ENCODE data around the gene IGF2R. TPM values are rescaled to one million over a fixed set of nuclear protein-coding genes. Genes with fewer than 3 reads are reported as not detected.

Gene IGF2R
- total RNA-seq, 2 donors from 2014 or later = 50.8 TPM

- intact Hi-C loops (cut with DNase I) = no loop called here
- Histone ChIP-seq H3K4me3 (no peak overlapping the region), H3K9me3 (no peaks in the 10 kb centered on the region), H3K36me3 (replicated peaks in 1 of 2; ENCODE audit: insufficient read depth in 1 of 2, low read depth in 2 of 2) (peaks cover 0 to 16% of the 10 kb centered on the region in 2 donors), H3K27me3 (no peaks in the 10 kb centered on the region), H3K4me1 (no peaks in the 10 kb centered on the region), H3K27ac (no peak overlapping the region)
- ATAC-seq (no peak), DNase-seq (no peak)
- WGBS, 2 donors = 87% methylated on average over 7 of the region's 7 CpGs
- TF ChIP-seq CTCF (IDR thresholded peaks at IDR 0.05) (no peak), POLR2A (IDR thresholded peaks at IDR 0.05) (no peak)
These were observed 134.9 kb downstream of the IGF2R start for GRCh38 chr6:160103825-160104100.

GRCh38 chr6:160104821-160105517 lies 136.1 kb downstream of the IGF2R start:
- Histone ChIP-seq H3K36me3 (replicated peaks in 1 of 2; ENCODE audit: insufficient read depth in 1 of 2, low read depth in 2 of 2) (peaks cover 0 to 16% of the 10 kb centered on the region in 2 donors), H3K4me1 (no peaks in the 10 kb centered on the region), H3K27me3 (no peaks in the 10 kb centered on the region), H3K27ac (no peak overlapping the region), H3K4me3 (no peak overlapping the region), H3K9me3 (no peaks in the 10 kb centered on the region)
- no peak for ATAC-seq
- no peak for DNase-seq
- 93 to 94% methylated on average over 20 of the region's 20 CpGs for WGBS, 2 donors
- intact Hi-C loops (cut with DNase I) = no loop called here
- TF ChIP-seq POLR2A (IDR thresholded peaks at IDR 0.05) (no peak), CTCF (IDR thresholded peaks at IDR 0.05) (no peak)

GRCh38 chr6:160106010-160106409 lies 137.1 kb downstream of the IGF2R start:
- WGBS, 2 donors = 94% methylated on average over 14 of the region's 14 CpGs
- Histone ChIP-seq H3K27ac (no peak overlapping the region), H3K4me1 (no peaks in the 10 kb centered on the region), H3K4me3 (no peak overlapping the region), H3K36me3 (replicated peaks in 1 of 2; ENCODE audit: insufficient read depth in 1 of 2, low read depth in 2 of 2) (peaks cover 0 to 16% of the 10 kb centered on the region in 2 donors), H3K9me3 (no peaks in the 10 kb centered on the region), H3K27me3 (no peaks in the 10 kb centered on the region)
- ATAC-seq (no peak), DNase-seq (no peak)
- intact Hi-C loops (cut with DNase I) = no loop called here
- TF ChIP-seq CTCF (IDR thresholded peaks at IDR 0.05) (no peak), POLR2A (IDR thresholded peaks at IDR 0.05) (no peak)

- Histone ChIP-seq H3K36me3 (replicated peaks in 1 of 2; ENCODE audit: insufficient read depth in 1 of 2, low read depth in 2 of 2) (peaks cover 0 to 16% of the 10 kb centered on the region in 2 donors), H3K4me1 (no peaks in the 10 kb centered on the region), H3K4me3 (no peak overlapping the region), H3K27me3 (no peaks in the 10 kb centered on the region), H3K27ac (no peak overlapping the region), H3K9me3 (no peaks in the 10 kb centered on the region)
- WGBS, 2 donors = 92 to 93% methylated on average over 4 of the region's 4 CpGs
- DNase-seq = no peak
- no peak for ATAC-seq
- TF ChIP-seq POLR2A (IDR thresholded peaks at IDR 0.05) (no peak), CTCF (IDR thresholded peaks at IDR 0.05) (no peak)
- intact Hi-C loops (cut with DNase I) = no loop called here
These were observed 137.8 kb downstream of the IGF2R start for GRCh38 chr6:160106701-160107100.

GRCh38 chr6:160108077-160108476 lies 139.2 kb downstream of the IGF2R start:
- Histone ChIP-seq H3K36me3 (replicated peaks in 1 of 2; ENCODE audit: insufficient read depth in 1 of 2, low read depth in 2 of 2) (peaks cover 0 to 13% of the 10 kb centered on the region in 2 donors), H3K9me3 (no peaks in the 10 kb centered on the region), H3K27me3 (no peaks in the 10 kb centered on the region), H3K27ac (no peak overlapping the region), H3K4me1 (no peaks in the 10 kb centered on the region), H3K4me3 (no peak overlapping the region)
- no peak for DNase-seq
- 92 to 98% methylated on average over 5 of the region's 5 CpGs for WGBS, 2 donors
- intact Hi-C loops (cut with DNase I) = no loop called here
- no peak for TF ChIP-seq POLR2A (IDR thresholded peaks at IDR 0.05)
- TF ChIP-seq CTCF (IDR thresholded peaks at IDR 0.05) = no peak
- no peak for ATAC-seq
